ENCODE results near the gene NRIP1.

DNA sequence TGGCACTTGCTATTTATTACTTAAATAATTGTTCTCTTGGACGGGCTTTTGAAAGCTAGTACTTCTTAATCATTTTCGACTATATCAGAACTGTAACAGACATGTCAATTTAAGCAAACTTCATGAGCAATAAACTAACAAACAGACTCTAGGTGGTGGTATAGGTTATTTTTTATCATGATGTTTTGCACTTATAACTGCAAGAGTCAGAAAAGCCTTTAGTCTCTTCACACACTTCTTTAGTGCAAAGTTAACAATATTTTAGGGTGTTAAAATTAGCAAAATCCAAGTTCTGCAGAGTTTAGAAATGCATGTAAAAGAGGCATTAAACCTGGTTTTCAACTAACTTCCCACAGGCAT is 2.2 kb downstream of the NRIP1 start:
- TF ChIP-seq, protein P1, sequence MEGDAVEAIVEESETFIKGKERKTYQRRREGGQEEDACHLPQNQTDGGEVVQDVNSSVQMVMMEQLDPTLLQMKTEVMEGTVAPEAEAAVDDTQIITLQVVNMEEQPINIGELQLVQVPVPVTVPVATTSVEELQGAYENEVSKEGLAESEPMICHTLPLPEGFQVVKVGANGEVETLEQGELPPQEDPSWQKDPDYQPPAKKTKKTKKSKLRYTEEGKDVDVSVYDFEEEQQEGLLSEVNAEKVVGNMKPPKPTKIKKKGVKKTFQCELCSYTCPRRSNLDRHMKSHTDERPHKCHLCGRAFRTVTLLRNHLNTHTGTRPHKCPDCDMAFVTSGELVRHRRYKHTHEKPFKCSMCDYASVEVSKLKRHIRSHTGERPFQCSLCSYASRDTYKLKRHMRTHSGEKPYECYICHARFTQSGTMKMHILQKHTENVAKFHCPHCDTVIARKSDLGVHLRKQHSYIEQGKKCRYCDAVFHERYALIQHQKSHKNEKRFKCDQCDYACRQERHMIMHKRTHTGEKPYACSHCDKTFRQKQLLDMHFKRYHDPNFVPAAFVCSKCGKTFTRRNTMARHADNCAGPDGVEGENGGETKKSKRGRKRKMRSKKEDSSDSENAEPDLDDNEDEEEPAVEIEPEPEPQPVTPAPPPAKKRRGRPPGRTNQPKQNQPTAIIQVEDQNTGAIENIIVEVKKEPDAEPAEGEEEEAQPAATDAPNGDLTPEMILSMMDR (IDR thresholded peaks at IDR 0.05 in 8 of 11, conservative IDR thresholded peaks at IDR 0.05 in 3 of 11), result peak in 3 of 11 experiments; percentile 10 to 34 (median 10)
- TF ChIP-seq POLR2A (IDR thresholded peaks at IDR 0.05), result no peak

Data from spleen (tissue), 7 donors.